ENCODE data around the gene PEMT. TPM values are rescaled to one million over a fixed set of nuclear protein-coding genes. Genes with fewer than 3 reads are reported as not detected.

Gene PEMT
- total and polyA plus RNA-seq, 7 donors, result 5.3 to 21.9 (median 13.5) TPM

DNA sequence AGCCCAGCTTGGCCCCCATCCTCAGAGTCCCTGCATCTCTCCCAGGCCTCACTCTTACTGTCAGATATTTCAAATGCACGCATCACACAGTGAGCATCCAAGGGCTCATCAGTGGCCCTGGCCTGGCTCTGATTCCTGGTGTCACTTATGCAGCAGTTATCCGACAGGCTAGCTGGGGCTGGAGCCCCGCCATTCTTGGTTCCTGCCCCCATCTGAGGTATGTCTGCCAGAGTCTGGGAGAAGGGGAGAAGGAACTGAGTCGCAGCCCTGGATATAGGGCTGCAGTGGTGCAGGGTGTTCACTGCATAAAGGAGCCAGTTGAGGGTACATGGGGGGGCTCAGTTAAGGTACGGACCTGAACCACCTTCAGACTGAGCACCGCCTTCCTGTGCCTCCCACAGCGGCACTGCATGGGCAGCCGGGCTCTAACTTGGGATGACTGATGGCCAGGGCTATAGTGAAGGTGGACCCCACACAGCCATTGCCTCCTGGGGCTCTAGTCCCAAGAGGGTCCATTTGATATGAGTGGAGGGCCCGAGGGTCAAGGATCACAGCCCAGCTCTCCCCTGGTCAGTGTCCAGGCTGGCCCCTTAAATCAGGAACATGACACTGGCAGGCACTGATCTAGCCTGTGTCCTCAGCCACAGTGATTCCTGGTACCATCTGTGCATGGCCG is 93.5 kb downstream of the PEMT start:
- H3K36me3 ChIP-seq, result peaks cover 0 to 1% (median 0%) of the 10 kb centered on the region in 4 donors
- no peak overlapping the region for H3K27ac ChIP-seq
- TF ChIP-seq EP300 (IDR thresholded peaks at IDR 0.05) (no peak), POLR2AphosphoS5 (IDR thresholded peaks at IDR 0.05) (no peak), POLR2A (IDR thresholded peaks at IDR 0.05) (no peak)
- TF ChIP-seq, protein P1, sequence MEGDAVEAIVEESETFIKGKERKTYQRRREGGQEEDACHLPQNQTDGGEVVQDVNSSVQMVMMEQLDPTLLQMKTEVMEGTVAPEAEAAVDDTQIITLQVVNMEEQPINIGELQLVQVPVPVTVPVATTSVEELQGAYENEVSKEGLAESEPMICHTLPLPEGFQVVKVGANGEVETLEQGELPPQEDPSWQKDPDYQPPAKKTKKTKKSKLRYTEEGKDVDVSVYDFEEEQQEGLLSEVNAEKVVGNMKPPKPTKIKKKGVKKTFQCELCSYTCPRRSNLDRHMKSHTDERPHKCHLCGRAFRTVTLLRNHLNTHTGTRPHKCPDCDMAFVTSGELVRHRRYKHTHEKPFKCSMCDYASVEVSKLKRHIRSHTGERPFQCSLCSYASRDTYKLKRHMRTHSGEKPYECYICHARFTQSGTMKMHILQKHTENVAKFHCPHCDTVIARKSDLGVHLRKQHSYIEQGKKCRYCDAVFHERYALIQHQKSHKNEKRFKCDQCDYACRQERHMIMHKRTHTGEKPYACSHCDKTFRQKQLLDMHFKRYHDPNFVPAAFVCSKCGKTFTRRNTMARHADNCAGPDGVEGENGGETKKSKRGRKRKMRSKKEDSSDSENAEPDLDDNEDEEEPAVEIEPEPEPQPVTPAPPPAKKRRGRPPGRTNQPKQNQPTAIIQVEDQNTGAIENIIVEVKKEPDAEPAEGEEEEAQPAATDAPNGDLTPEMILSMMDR (IDR thresholded peaks at IDR 0.05), result no peak
- H3K9me3 ChIP-seq, result no peaks in the 10 kb centered on the region
- DNase-seq, result peak; percentile 63
- H3K27me3 ChIP-seq, result peaks cover 0 to 11% (median 0%) of the 10 kb centered on the region in 3 donors
- 83 to 92% methylated on average over 10 of the region's 10 CpGs for WGBS, 2 donors
- H3K4me3 ChIP-seq, result no peak overlapping the region
- intact Hi-C loops (cut with DNase I), result loop anchor here (2.0 kb wide), 4 partner anchors 21 to 145 kb away; partner anchors contain the start of genes MED9 and PEMT
- H3K4me1 ChIP-seq, result peaks cover 0 to 24% (median 23%) of the 10 kb centered on the region in 4 donors

- H3K27ac ChIP-seq, result peak overlapping the region; percentile 82 to 89 (median 86)
- peaks cover 0 to 11% (median 0%) of the 10 kb centered on the region in 3 donors for H3K27me3 ChIP-seq
- peaks cover 0 to 24% (median 23%) of the 10 kb centered on the region in 4 donors for H3K4me1 ChIP-seq
- TF ChIP-seq, protein P1 (IDR thresholded peaks at IDR 0.05), result no peak
- TF ChIP-seq EP300 (IDR thresholded peaks at IDR 0.05) (no peak), POLR2A (IDR thresholded peaks at IDR 0.05) (no peak), POLR2AphosphoS5 (IDR thresholded peaks at IDR 0.05) (no peak)
- WGBS, 2 donors, result 38 to 46% methylated on average over 19 of the region's 19 CpGs
- intact Hi-C loops (cut with DNase I), result loop anchor here (2.0 kb wide), 4 partner anchors 20 to 146 kb away; partner anchors contain the start of genes MED9 and PEMT
- H3K9me3 ChIP-seq, result no peaks in the 10 kb centered on the region
- H3K4me3 ChIP-seq, result peak overlapping the region in 3 of 4 donors; percentile 59 to 75 (median 62)
- peaks cover 0 to 8% (median 1%) of the 10 kb centered on the region in 4 donors for H3K36me3 ChIP-seq
- no peak for DNase-seq
Measured at GRCh38 chr17:17497065-17497844, 94.3 kb downstream of the PEMT start.

- 0 to 1% methylated on average over 93 of the region's 93 CpGs for WGBS, 2 donors
- intact Hi-C loops (cut with DNase I), result loop anchor here (1.0 to 2.0 kb wide), 5 partner anchors 20 to 146 kb away; partner anchors contain the start of genes MED9 and PEMT
- TF ChIP-seq POLR2A (IDR thresholded peaks at IDR 0.05) (peak; percentile 83 to 87), POLR2AphosphoS5 (IDR thresholded peaks at IDR 0.05) (peak; percentile 85 to 97 (median 92)), EP300 (IDR thresholded peaks at IDR 0.05) (no peak)
- TF ChIP-seq, protein P1 (IDR thresholded peaks at IDR 0.05), result peak; percentile 30 to 98 (median 46)
Measured at GRCh38 chr17:17496189-17497064, 95.1 kb downstream of the PEMT start, which contains the start of gene RASD1. RASD1 (minus strand) TSS chr17:17496395; CDS start chr17:17496181, 214 bp downstream.

More at GRCh38 chr17:17496189-17497064, 95.1 kb downstream of the PEMT start, which contains the start of gene RASD1:
- Histone ChIP-seq H3K9me3 (no peaks in the 10 kb centered on the region), H3K36me3 (peaks cover 0 to 17% (median 8%) of the 10 kb centered on the region in 4 donors), H3K4me1 (peaks cover 0 to 24% (median 23%) of the 10 kb centered on the region in 4 donors), H3K27ac (peak within 1 kb of the TSS; percentile 82 to 89 (median 86)), H3K27me3 (peaks cover 0 to 11% (median 0%) of the 10 kb centered on the region in 3 donors), H3K4me3 (peak within 1 kb of the TSS; percentile 59 to 75 (median 64))
- DNase-seq, result peak; percentile 96

All from sigmoid colon (tissue), 7 donors.